Esophagus muscularis mucosa (tissue), 4 donors: Measurements from ENCODE around the gene ADGRA1. TPM values are rescaled to one million over a fixed set of nuclear protein-coding genes. Genes with fewer than 3 reads are reported as not detected.

Source experiments
- DNase-seq: peaks from one replicate; pipeline ENCODE4 v3.0.0-alpha.2; 2017; ENCODE audit errors: extremely low spot score
- H3K27ac ChIP-seq, 4 donors: fragments of 200-600 bp; sonication (generic); replicated peaks in 1 of 4; 1 replicate in 3 of 4; 2 replicates in 1 of 4; pipeline ENCODE4 v1.5.1; 2016 to 2019; ENCODE audit warnings: mild to moderate bottlenecking in 1 of 4
- H3K27me3 ChIP-seq, 4 donors: fragments of 200-600 bp; sonication (generic); one replicate each; pipeline versions ENCODE4 v1.5.1 to v1.6.0; 2016 to 2019
- H3K36me3 ChIP-seq, 4 donors: fragments of 200-600 bp; sonication (generic); one replicate each; pipeline ENCODE4 v1.5.1; 2016 to 2019
- H3K4me1 ChIP-seq, 4 donors: fragments of 200-600 bp; sonication (generic); one replicate each; pipeline ENCODE4 v1.5.1; 2016 to 2019
- H3K4me3 ChIP-seq, 4 donors: fragments of 200-600 bp; sonication (generic); 1 replicate in 2 of 4; 2 replicates in 2 of 4; pipeline ENCODE4 v1.5.1; 2016 to 2019; ENCODE audit warnings: mild to moderate bottlenecking in 4 of 4, moderate library complexity in 1 of 4
- H3K9me3 ChIP-seq, 4 donors: fragments of 200-600 bp; sonication (generic); 1 replicate in 3 of 4; 2 replicates in 1 of 4; pipeline ENCODE4 v1.5.1; 2016 to 2019
- EP300 ChIP-seq: sonication (generic); formaldehyde crosslinking; IDR thresholded peaks from one replicate; pipeline ENCODE4 v1.6.1; 2017; ENCODE audit warnings: antibody characterized with exemption
- POLR2A ChIP-seq: fragments of 450-650 bp; IDR thresholded peaks from one replicate; pipeline ENCODE4 v1.6.1; 2017; ENCODE audit warnings: antibody characterized with exemption, moderate library complexity, mild to moderate bottlenecking, low read depth
- POLR2AphosphoS5 ChIP-seq, 2 donors: sonication (generic); formaldehyde crosslinking; IDR thresholded peaks; one replicate each; pipeline ENCODE4 v1.6.1; 2017; ENCODE audit warnings: antibody characterized with exemption in 2 of 2
- WGBS: methylation state at CpG from one replicate; pipeline ENCODE4 v1.1.5; 2018; 5-methylcytosine and 5-hydroxymethylcytosine counted together
- intact Hi-C: fragments of 100-400 bp; cut with DNase I; formaldehyde crosslinking; loops from one replicate; pipeline ENCODE4 v1.15.1; 2023
- total RNA-seq, 4 donors: library from RNA; depleted of rRNA; stranded (reverse); fragments of >200 nt; gene quantifications; one replicate each; pipeline versions ENCODE4 v1.1.0 to v1.2.1, GENCODE V29; 2016
- TF ChIP-seq, protein P1 (sequence below), 3 experiments: fragments of 200-600 bp in 2 of 3; fragments of 450-650 bp in 1 of 3; sonication (generic) in 2 of 3; IDR thresholded peaks; one replicate each; pipeline ENCODE4 v1.5.1; 2017 to 2019; ENCODE audit warnings: antibody characterized with exemption in 3 of 3, mild to moderate bottlenecking in 2 of 3, moderate library complexity in 1 of 3

Gene ADGRA1
- total RNA-seq, 4 donors from 2014 or later: under 0.01 to 0.06 TPM; not detected in 2

GRCh38 chr10:133179651-133180050 lies 91.9 kb downstream of the ADGRA1 start:
- no peaks in the 10 kb centered on the region for H3K4me1 ChIP-seq
- no peaks in the 10 kb centered on the region for H3K9me3 ChIP-seq
- no peak overlapping the region for H3K4me3 ChIP-seq
- H3K36me3 ChIP-seq: no peaks in the 10 kb centered on the region
- DNase-seq: no peak
- no peak overlapping the region for H3K27ac ChIP-seq
- H3K27me3 ChIP-seq: peaks cover 0 to 28% (median 0%) of the 10 kb centered on the region in 4 donors
- intact Hi-C loops: no loop called here
- TF ChIP-seq EP300 (no peak), POLR2A (no peak), POLR2AphosphoS5 (IDR thresholded peaks at IDR 0.05) (no peak)
- TF ChIP-seq, protein P1, sequence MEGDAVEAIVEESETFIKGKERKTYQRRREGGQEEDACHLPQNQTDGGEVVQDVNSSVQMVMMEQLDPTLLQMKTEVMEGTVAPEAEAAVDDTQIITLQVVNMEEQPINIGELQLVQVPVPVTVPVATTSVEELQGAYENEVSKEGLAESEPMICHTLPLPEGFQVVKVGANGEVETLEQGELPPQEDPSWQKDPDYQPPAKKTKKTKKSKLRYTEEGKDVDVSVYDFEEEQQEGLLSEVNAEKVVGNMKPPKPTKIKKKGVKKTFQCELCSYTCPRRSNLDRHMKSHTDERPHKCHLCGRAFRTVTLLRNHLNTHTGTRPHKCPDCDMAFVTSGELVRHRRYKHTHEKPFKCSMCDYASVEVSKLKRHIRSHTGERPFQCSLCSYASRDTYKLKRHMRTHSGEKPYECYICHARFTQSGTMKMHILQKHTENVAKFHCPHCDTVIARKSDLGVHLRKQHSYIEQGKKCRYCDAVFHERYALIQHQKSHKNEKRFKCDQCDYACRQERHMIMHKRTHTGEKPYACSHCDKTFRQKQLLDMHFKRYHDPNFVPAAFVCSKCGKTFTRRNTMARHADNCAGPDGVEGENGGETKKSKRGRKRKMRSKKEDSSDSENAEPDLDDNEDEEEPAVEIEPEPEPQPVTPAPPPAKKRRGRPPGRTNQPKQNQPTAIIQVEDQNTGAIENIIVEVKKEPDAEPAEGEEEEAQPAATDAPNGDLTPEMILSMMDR (IDR thresholded peaks at IDR 0.05): no peak
- 91% methylated on average over 24 of the region's 26 CpGs for WGBS

GRCh38 chr10:133180192-133180964 lies 92.7 kb downstream of the ADGRA1 start:
- Histone ChIP-seq H3K4me1 (no peaks in the 10 kb centered on the region), H3K36me3 (no peaks in the 10 kb centered on the region), H3K4me3 (no peak overlapping the region), H3K27me3 (peaks cover 0 to 28% (median 0%) of the 10 kb centered on the region in 4 donors), H3K9me3 (no peaks in the 10 kb centered on the region), H3K27ac (no peak overlapping the region)
- no peak for TF ChIP-seq POLR2AphosphoS5 (IDR thresholded peaks at IDR 0.05)
- no peak for TF ChIP-seq EP300
- TF ChIP-seq, protein P1 (IDR thresholded peaks at IDR 0.05): no peak
- no peak for TF ChIP-seq POLR2A
- intact Hi-C loops: no loop called here
- 91% methylated on average over 33 of the region's 33 CpGs for WGBS
- DNase-seq: no peak

DNA sequence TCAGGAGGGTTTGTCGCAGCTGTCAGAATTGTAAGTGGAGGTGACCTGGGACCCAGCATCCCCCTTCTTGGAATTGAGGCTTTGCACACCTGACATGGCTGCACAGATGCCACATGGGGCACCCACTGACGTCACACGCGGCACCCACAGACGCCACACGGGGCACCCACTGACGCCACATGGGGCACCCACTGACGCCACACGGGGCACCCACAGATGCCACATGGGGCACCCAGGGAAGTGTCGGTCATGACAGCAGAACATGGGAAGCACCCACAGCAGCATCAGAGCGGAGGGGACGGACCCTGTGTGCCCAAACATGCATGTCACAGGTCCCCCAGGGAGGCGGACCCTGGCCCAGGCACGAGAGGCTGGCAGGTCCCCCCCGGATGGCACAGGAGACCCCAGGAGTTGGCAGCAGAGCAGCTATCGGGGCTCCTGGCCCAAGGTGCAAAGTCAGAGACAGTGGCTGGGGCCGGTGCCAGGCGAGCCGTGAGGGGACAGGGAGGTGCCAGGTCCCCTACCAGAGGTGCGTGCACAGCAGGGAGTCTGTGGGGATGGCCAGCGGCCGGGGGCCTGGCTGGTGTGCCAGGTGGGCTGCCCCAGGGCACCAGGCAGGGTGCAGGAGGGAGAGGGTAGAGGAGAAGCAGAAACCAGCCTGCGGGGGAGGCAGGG lies 93.4 kb downstream of the ADGRA1 start:
- Histone ChIP-seq H3K4me3 (no peak overlapping the region), H3K36me3 (no peaks in the 10 kb centered on the region), H3K4me1 (no peaks in the 10 kb centered on the region), H3K9me3 (no peaks in the 10 kb centered on the region), H3K27ac (no peak overlapping the region), H3K27me3 (peaks cover 0 to 32% (median 0%) of the 10 kb centered on the region in 4 donors)
- 85% methylated on average over 18 of the region's 23 CpGs for WGBS
- intact Hi-C loops: no loop called here
- no peak for TF ChIP-seq POLR2AphosphoS5 (IDR thresholded peaks at IDR 0.05)
- TF ChIP-seq, protein P1 (IDR thresholded peaks at IDR 0.05): no peak
- TF ChIP-seq EP300: no peak
- no peak for TF ChIP-seq POLR2A
- no peak for DNase-seq

Other genes with a start within 250 kb of the ADGRA1 start
- gene CFAP46, start 145.4 kb upstream of the ADGRA1 start, total RNA-seq: 1 to 10 TPM in 1 of 4 donors, under 1 TPM in 3; under 0.01 to 1.3 (median 0.28) TPM
- 1 to 10 TPM in 2 of 4 donors, under 1 TPM in 2; 0.42 to 1.7 (median 0.95) TPM for gene KNDC1, start 72.3 kb downstream of the ADGRA1 start, total RNA-seq
- gene UTF1, start 142.3 kb downstream of the ADGRA1 start, total RNA-seq: not detected
- 1 to 10 TPM in 3 of 4 donors, under 1 TPM in 1; 0.46 to 2.5 (median 2.0) TPM for gene VENTX, start 149.9 kb downstream of the ADGRA1 start, total RNA-seq
- 1 to 10 TPM; 1.2 to 8.9 (median 2.3) TPM for gene ADAM8, start 188.9 kb downstream of the ADGRA1 start, total RNA-seq
- gene TUBGCP2, start 220.9 kb downstream of the ADGRA1 start, total RNA-seq: 10 to 100 TPM; 30.2 to 54.4 (median 39.0) TPM
- gene ZNF511, start 221.0 kb downstream of the ADGRA1 start, total RNA-seq: 10 to 100 TPM; 22.9 to 34.8 (median 33.0) TPM
- gene CALY, start 249.0 kb downstream of the ADGRA1 start, total RNA-seq: 1 to 10 TPM; 1.6 to 3.6 (median 2.3) TPM